Neural progenitor cell (in vitro differentiated cells): ENCODE results near the gene HIPK2. TPM values are rescaled to one million over a fixed set of nuclear protein-coding genes. Genes with fewer than 3 reads are reported as not detected.
A peak's percentile ranks its signal among the peaks of the same experiment; 100 is the strongest.

ENCODE experiments used
- DNase-seq: peaks from one replicate; pipeline ENCODE4 v3.0.0-alpha.2; 2016; ENCODE audit warnings: low spot score
- H2AFZ ChIP-seq: fragments of 200-600 bp; sonication (generic); replicated peaks from 2 replicates; pipeline ENCODE4 v1.6.1; 2016; ENCODE audit warnings: antibody characterized with exemption
- H3F3A ChIP-seq: fragments of 200-600 bp; sonication (generic); 2 replicates; pipeline ENCODE4 v1.6.1; 2016; ENCODE audit warnings: antibody characterized with exemption, low read depth
- H3K27ac ChIP-seq: fragments of 200-600 bp; sonication (generic); 2 replicates; pipeline ENCODE4 v1.5.1; 2016; ENCODE audit warnings: mild to moderate bottlenecking
- H3K27me3 ChIP-seq: fragments of 200-600 bp; sonication (generic); 2 replicates; pipeline ENCODE4 v1.6.1; 2016; ENCODE audit warnings: mild to moderate bottlenecking, moderate library complexity
- H3K36me3 ChIP-seq: fragments of 200-600 bp; sonication (generic); 2 replicates; pipeline ENCODE4 v1.5.1; 2016
- H3K4me1 ChIP-seq: fragments of 200-600 bp; sonication (generic); 2 replicates; pipeline ENCODE4 v1.6.1; 2016; ENCODE audit warnings: mixed run types
- H3K4me2 ChIP-seq: fragments of 200-600 bp; sonication (generic); 2 replicates; pipeline ENCODE4 v1.6.1; 2016
- H3K4me3 ChIP-seq: fragments of 200-600 bp; sonication (generic); 2 replicates; pipeline ENCODE4 v1.5.1; 2016
- H3K79me2 ChIP-seq: fragments of 200-600 bp; sonication (generic); 2 replicates; pipeline ENCODE4 v1.6.1; 2016; ENCODE audit warnings: low read depth
- H3K9ac ChIP-seq: fragments of 200-600 bp; sonication (generic); 2 replicates; pipeline ENCODE4 v1.6.1; 2016
- H3K9me3 ChIP-seq: fragments of 200-600 bp; sonication (generic); 2 replicates; pipeline ENCODE4 v1.5.1; 2016; ENCODE audit warnings: low read depth
- H4K20me1 ChIP-seq: fragments of 200-600 bp; sonication (generic); 2 replicates; pipeline ENCODE4 v1.6.1; 2016; ENCODE audit warnings: low read depth
- H3K27ac Mint-ChIP-seq: 3 replicates; pipeline ENCODE4 v1.8.0; 2021; ENCODE audit warnings: mixed read lengths
- H3K27me3 Mint-ChIP-seq: 2 replicates; pipeline ENCODE4 v1.8.0; 2022; ENCODE audit warnings: low read depth, mild to moderate bottlenecking, inconsistent platforms, moderate library complexity, mixed read lengths; ENCODE audit not compliant: insufficient read depth
- H3K36me3 Mint-ChIP-seq: 3 replicates; pipeline ENCODE4 v1.8.0; 2021; ENCODE audit warnings: mixed read lengths
- H3K4me1 Mint-ChIP-seq: 3 replicates; pipeline ENCODE4 v1.8.0; 2021; ENCODE audit warnings: mixed read lengths
- H3K4me3 Mint-ChIP-seq: 3 replicates; pipeline ENCODE4 v1.8.0; 2021; ENCODE audit warnings: mild to moderate bottlenecking, moderate library complexity, mixed read lengths
- H3K9me3 Mint-ChIP-seq: 3 replicates; pipeline ENCODE4 v1.8.0; 2020; ENCODE audit warnings: mixed read lengths
- EZH2 ChIP-seq: fragments of 200-600 bp; sonication (generic); IDR thresholded peaks from 2 replicates; pipeline ENCODE4 v1.6.1; 2017; ENCODE audit warnings: antibody characterized with exemption, mild to moderate bottlenecking, moderate library complexity
- EZH2phosphoT487 ChIP-seq: fragments of 200-600 bp; sonication (generic); IDR thresholded peaks from 2 replicates; pipeline ENCODE4 v1.6.1; 2017; ENCODE audit warnings: antibody characterized with exemption
- total RNA-seq: library from RNA; depleted of rRNA; stranded (reverse); fragments of >200 nt; gene quantifications from 2 replicates; pipeline ENCODE4 v1.2.3, GENCODE V29; 2015; ENCODE audit warnings: low replicate concordance
- TF ChIP-seq, protein P1 (sequence below): fragments of 200-600 bp; sonication (generic); IDR thresholded peaks from 2 replicates; pipeline ENCODE4 v1.5.1; 2017; ENCODE audit warnings: antibody characterized with exemption, mild to moderate bottlenecking

The HIPK2 gene
- total RNA-seq, 1 donor from 2014 or later = 12.8 TPM

DNA sequence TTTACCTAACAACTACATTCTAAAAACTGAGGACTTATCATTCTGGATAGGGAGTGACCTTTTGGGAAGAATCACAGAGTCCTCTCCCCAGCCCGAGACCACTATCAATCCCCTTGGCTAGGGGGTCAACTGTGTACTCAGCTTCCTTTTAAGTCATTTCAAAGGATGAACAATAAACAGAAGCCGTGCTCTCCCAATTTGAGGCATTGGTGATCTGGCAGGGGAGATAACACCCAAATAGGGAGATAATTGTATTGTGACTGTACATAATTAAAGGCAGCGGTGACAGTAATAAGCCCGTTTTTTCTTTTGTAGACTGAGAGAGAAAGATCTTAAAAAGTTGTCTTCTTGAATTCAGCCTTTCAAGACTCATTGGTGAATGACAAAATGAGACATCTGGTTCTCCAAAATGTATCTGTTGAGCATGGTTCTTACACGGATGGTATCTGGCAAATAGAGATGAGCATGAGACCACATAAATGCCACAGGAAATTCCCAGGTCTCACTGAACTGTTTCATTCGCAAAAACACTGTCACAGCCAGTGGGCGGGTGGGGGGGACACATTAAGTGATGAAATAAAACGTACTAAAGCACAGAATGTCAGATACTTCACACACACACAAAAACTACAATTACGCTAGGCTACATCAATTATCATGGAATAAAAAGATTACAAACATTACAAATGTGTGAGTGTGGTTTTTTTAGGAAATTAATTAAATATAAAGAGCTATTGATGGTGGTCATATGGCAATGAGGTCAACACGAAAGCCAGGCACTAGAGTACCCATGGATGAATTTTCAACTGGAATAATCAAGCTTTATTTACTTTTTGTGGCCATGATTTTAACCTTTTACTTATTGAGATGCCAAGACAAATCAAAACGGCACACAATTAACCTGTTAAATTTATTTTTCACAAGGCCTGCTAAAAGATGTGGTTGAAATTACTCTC lies 108.4 kb downstream of the HIPK2 start:
- H3K4me2 ChIP-seq = peak overlapping the region; percentile 27
- Mint-ChIP-seq H3K9me3 (no peaks in the 10 kb centered on the region), H3K27ac (peak overlapping the region; percentile 31), H3K4me1 (peaks cover 32% of the 10 kb centered on the region), H3K36me3 (peaks cover 5% of the 10 kb centered on the region), H3K4me3 (no peak overlapping the region), H3K27me3 (no peaks in the 10 kb centered on the region)
- H3K27ac ChIP-seq = no peak overlapping the region
- DNase-seq = no peak
- TF ChIP-seq EZH2phosphoT487 = no peak
- TF ChIP-seq, protein P1, sequence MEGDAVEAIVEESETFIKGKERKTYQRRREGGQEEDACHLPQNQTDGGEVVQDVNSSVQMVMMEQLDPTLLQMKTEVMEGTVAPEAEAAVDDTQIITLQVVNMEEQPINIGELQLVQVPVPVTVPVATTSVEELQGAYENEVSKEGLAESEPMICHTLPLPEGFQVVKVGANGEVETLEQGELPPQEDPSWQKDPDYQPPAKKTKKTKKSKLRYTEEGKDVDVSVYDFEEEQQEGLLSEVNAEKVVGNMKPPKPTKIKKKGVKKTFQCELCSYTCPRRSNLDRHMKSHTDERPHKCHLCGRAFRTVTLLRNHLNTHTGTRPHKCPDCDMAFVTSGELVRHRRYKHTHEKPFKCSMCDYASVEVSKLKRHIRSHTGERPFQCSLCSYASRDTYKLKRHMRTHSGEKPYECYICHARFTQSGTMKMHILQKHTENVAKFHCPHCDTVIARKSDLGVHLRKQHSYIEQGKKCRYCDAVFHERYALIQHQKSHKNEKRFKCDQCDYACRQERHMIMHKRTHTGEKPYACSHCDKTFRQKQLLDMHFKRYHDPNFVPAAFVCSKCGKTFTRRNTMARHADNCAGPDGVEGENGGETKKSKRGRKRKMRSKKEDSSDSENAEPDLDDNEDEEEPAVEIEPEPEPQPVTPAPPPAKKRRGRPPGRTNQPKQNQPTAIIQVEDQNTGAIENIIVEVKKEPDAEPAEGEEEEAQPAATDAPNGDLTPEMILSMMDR = no peak
- no peaks in the 10 kb centered on the region for H3K27me3 ChIP-seq
- H3K79me2 ChIP-seq = no peaks in the 10 kb centered on the region
- H3K4me3 ChIP-seq = no peak overlapping the region
- peaks cover 6% of the 10 kb centered on the region for H3K4me1 ChIP-seq
- H3K36me3 ChIP-seq = no peaks in the 10 kb centered on the region
- H4K20me1 ChIP-seq = peaks cover 4% of the 10 kb centered on the region
- peaks cover 8% of the 10 kb centered on the region for H3F3A ChIP-seq
- H2AFZ ChIP-seq = no peak overlapping the region
- no peaks in the 10 kb centered on the region for H3K9me3 ChIP-seq
- no peak overlapping the region for H3K9ac ChIP-seq

DNA sequence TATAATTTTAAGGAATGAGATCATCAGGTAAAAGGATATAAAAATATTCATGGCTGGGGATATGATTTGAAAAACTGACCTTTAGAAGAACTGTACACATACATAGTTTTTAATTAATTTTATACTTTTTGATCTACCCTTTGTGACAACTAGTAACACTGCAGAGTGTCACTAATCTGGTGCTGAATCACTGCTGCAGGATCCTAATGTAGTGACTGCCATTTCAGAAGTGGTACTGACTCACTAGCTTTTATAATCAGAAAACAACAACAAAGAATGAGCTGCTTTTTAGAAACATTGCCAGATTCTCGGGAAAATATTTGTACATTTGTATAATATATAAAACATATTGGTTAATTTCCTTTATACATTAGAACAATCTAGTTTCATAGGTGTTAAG lies 110.4 kb downstream of the HIPK2 start:
- Histone ChIP-seq H3K4me2 (no peak overlapping the region), H2AFZ (no peak overlapping the region), H3K27ac (no peak overlapping the region), H3K4me3 (no peak overlapping the region), H3K79me2 (no peaks in the 10 kb centered on the region), H3K9ac (no peak overlapping the region), H3K4me1 (peaks cover 6% of the 10 kb centered on the region), H4K20me1 (peaks cover 3% of the 10 kb centered on the region), H3K27me3 (no peaks in the 10 kb centered on the region), H3K9me3 (no peaks in the 10 kb centered on the region), H3F3A (peaks cover 2% of the 10 kb centered on the region), H3K36me3 (no peaks in the 10 kb centered on the region)
- no peak for DNase-seq
- Mint-ChIP-seq H3K4me3 (no peak overlapping the region), H3K9me3 (no peaks in the 10 kb centered on the region), H3K27me3 (no peaks in the 10 kb centered on the region), H3K27ac (no peak overlapping the region), H3K36me3 (peaks cover 7% of the 10 kb centered on the region), H3K4me1 (peaks cover 28% of the 10 kb centered on the region)
- TF ChIP-seq, protein P1 = no peak
- TF ChIP-seq EZH2phosphoT487 = no peak

DNA sequence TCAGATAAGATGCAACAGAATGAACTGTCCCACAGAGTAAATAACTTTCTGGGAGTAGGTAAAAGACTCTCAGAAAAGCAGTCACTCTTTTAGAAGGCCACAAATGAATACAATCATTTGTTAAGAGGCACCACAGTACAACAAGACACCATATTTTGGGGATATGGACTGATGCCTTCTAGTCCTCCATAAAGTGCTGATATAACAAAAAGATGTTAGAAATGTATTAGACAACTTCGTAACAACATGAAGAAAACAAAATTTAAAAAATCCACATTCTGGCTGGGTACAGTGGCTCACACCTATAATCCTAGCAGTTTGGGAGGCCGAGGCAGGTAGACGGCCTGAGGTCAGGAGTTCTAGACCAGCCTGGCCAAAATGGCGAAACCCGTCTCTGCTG lies 111.3 kb downstream of the HIPK2 start:
- Histone ChIP-seq H3K9ac (no peak overlapping the region), H3F3A (peaks cover 2% of the 10 kb centered on the region), H2AFZ (no peak overlapping the region), H3K27me3 (no peaks in the 10 kb centered on the region), H3K4me2 (no peak overlapping the region), H3K79me2 (no peaks in the 10 kb centered on the region), H3K27ac (no peak overlapping the region), H3K9me3 (no peaks in the 10 kb centered on the region), H4K20me1 (peaks cover 11% of the 10 kb centered on the region), H3K36me3 (no peaks in the 10 kb centered on the region), H3K4me1 (peaks cover 6% of the 10 kb centered on the region), H3K4me3 (no peak overlapping the region)
- TF ChIP-seq EZH2phosphoT487 = no peak
- TF ChIP-seq, protein P1 = no peak
- no peak for TF ChIP-seq EZH2
- Mint-ChIP-seq H3K36me3 (peaks cover 7% of the 10 kb centered on the region), H3K4me1 (peaks cover 35% of the 10 kb centered on the region), H3K4me3 (no peak overlapping the region), H3K27me3 (no peaks in the 10 kb centered on the region), H3K9me3 (no peaks in the 10 kb centered on the region), H3K27ac (no peak overlapping the region)
- no peak for DNase-seq
